Naive thymus-derived CD4-positive, alpha-beta T cell (primary cell): ENCODE results near the gene NPHS2. TPM values are rescaled to one million over a fixed set of nuclear protein-coding genes. Genes with fewer than 3 reads are reported as not detected.

Experiments
- ATAC-seq: fragments of 150-1000 bp; cut with Tn5 transposase; 2 replicates; pipeline ENCODE4 v1.10.0; 2021; ENCODE audit warnings: mild to moderate bottlenecking, moderate library complexity
- CTCF ChIA-PET: fragments of 350-600 bp; sonication (Branson Sonifier 250); formaldehyde crosslinking; loops from one replicate; lab custom pipeline; 2021; ENCODE audit warnings: antibody characterized with exemption; lab: Charles Lee
- POLR2A ChIA-PET: fragments of 350-600 bp; sonication (Branson Sonifier 250); formaldehyde crosslinking; loops from one replicate; lab custom pipeline; 2021; ENCODE audit warnings: antibody characterized with exemption, inconsistent platforms; lab: Charles Lee
- DNase-seq, 9 donors: peaks; one replicate each; pipeline versions ENCODE4 v3.0.0 to v3.0.0-alpha.2; 2020 to 2022; ENCODE audit warnings: mixed read lengths in 1 of 9
- H3K27ac ChIP-seq: one replicate; pipeline ENCODE4 v1.7.0; 2013; ENCODE audit warnings: mild to moderate bottlenecking, low read depth, low read length, moderate library complexity
- H3K27me3 ChIP-seq, 2 donors: one replicate each; pipeline ENCODE4 v1.7.0; 2013; ENCODE audit warnings: low read length in 2 of 2, mild to moderate bottlenecking in 2 of 2, moderate library complexity in 2 of 2; ENCODE audit not compliant: control insufficient read depth in 2 of 2, insufficient read depth in 2 of 2
- H3K36me3 ChIP-seq, 3 experiments: 1 replicate in 2 of 3; 2 replicates in 1 of 3; pipeline ENCODE4 v1.7.0; 2013; ENCODE audit warnings: low read length in 3 of 3, mild to moderate bottlenecking in 3 of 3, moderate library complexity in 1 of 3; ENCODE audit not compliant: insufficient read depth in 3 of 3, control insufficient read depth in 2 of 3
- H3K4me1 ChIP-seq, 2 donors: one replicate each; pipeline ENCODE4 v1.7.0; 2013; ENCODE audit warnings: low read length in 2 of 2, mild to moderate bottlenecking in 2 of 2, moderate library complexity in 1 of 2; ENCODE audit not compliant: control insufficient read depth in 2 of 2, insufficient read depth in 2 of 2
- H3K4me3 ChIP-seq: 2 replicates; pipeline ENCODE4 v1.7.0; 2013; ENCODE audit warnings: mild to moderate bottlenecking, low read length
- H3K9me3 ChIP-seq, 3 experiments: 1 replicate in 2 of 3; 2 replicates in 1 of 3; pipeline ENCODE4 v1.7.0; 2013; ENCODE audit warnings: low read length in 3 of 3; ENCODE audit not compliant: control insufficient read depth in 2 of 3
- H3K27ac Mint-ChIP-seq, 9 donors: one replicate each; pipeline ENCODE4 v1.8.0; 2020 to 2022; ENCODE audit warnings: mixed read lengths in 9 of 9, mild to moderate bottlenecking in 8 of 9, moderate library complexity in 5 of 9, inconsistent platforms in 2 of 9
- H3K27me3 Mint-ChIP-seq, 5 donors: one replicate each; pipeline ENCODE4 v1.8.0; 2021 to 2022; ENCODE audit warnings: mixed read lengths in 5 of 5, mild to moderate bottlenecking in 1 of 5
- H3K36me3 Mint-ChIP-seq, 5 donors: one replicate each; pipeline ENCODE4 v1.8.0; 2020 to 2022; ENCODE audit warnings: mixed read lengths in 5 of 5, mild to moderate bottlenecking in 3 of 5, inconsistent platforms in 1 of 5
- H3K4me1 Mint-ChIP-seq, 7 donors: one replicate each; pipeline ENCODE4 v1.8.0; 2020 to 2022; ENCODE audit warnings: mixed read lengths in 7 of 7, mild to moderate bottlenecking in 3 of 7, inconsistent platforms in 1 of 7
- H3K4me3 Mint-ChIP-seq, 10 donors: one replicate each; pipeline ENCODE4 v1.8.0; 2020 to 2022; ENCODE audit warnings: mild to moderate bottlenecking in 10 of 10, mixed read lengths in 10 of 10, moderate library complexity in 6 of 10, inconsistent platforms in 2 of 10
- H3K9me3 Mint-ChIP-seq, 11 donors: one replicate each; pipeline ENCODE4 v1.8.0; 2020 to 2022; ENCODE audit warnings: mixed read lengths in 11 of 11, mild to moderate bottlenecking in 4 of 11, inconsistent platforms in 1 of 11, moderate library complexity in 1 of 11
- intact Hi-C, 2 donors: fragments of 100-400 bp; cut with micrococcal nuclease; formaldehyde crosslinking; loops; one replicate each; pipeline ENCODE4 v1.15.1; 2023
- polyA plus RNA-seq, 2 donors: library from polyadenylated mRNA; unstranded; fragments of 300-500 nt; fragmentation: Illumina TruSeq; gene quantifications; one replicate each; pipeline ENCODE4 v1.2.3, GENCODE V29; 2021
- total RNA-seq, 6 experiments: library from RNA in 5 of 6; stranded (reverse) in 5 of 6; gene quantifications; 1 replicate in 5 of 6; 2 replicates in 1 of 6; pipeline ENCODE4 v1.2.3 and lab custom pipeline; 2021 to 2026

Gene NPHS2
- not detected for total RNA-seq
- not detected for polyA plus RNA-seq
- total RNA-seq (lab: John Stamatoyannopoulos, UW) = not detected

DNA sequence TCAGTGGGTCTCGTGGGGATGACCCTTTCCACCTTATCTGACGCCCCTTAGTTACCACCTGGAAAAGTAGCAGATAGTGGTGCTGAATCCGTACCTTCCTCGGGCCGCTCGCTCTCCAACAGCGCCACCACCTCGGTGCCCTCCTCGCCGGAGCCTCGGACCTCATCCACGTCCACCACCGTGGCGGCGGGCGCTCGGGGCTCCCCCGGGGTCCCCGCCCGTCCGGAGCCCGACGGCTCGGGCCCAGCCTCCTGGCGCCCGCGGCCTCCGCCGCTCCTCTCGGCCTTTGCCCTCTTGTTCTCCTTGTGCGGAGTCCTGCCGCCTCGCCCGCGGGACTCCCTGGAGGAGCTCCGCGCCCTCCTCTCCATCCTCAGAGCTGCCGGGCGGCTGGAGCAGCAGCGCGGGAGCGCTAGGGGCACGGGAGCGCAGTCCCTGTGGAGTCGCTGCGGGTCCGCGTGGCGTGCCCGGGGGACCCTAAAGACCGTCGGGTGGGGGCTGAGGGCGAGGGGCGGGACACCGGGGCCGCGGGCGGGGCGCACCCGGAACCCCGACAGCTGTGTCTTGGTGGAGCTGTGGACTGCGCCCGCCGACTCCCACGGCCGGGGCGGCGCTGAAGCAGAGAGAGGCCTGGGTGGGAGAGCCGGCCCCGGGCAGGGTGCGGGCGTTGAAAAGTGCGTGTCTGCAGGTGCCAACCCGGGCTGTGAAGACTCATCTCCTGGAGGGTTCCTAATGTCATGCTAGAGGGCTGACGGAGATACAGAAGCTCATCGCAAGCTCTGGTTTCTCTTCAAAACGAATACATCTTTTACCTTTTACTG, at the start of gene NPHS2:
NPHS2 (minus strand) TSS at position 452 of the 818 bp plus-strand sequence; CDS start at position 368, 84 bp downstream.
- Mint-ChIP-seq H3K4me3 (peak within 1 kb of the TSS in 3 of 10 donors; percentile 1 to 14 (median 1)), H3K27ac (no peak within 1 kb of the TSS), H3K36me3 (no peaks in the 10 kb centered on the region), H3K4me1 (peaks cover 0 to 6% (median 5%) of the 10 kb centered on the region in 7 donors), H3K27me3 (peaks cover 48 to 66% (median 60%) of the 10 kb centered on the region in 5 donors), H3K9me3 (peaks cover 0 to 4% (median 0%) of the 10 kb centered on the region in 11 donors)
- ATAC-seq = no peak
- Histone ChIP-seq H3K9me3 (no peaks in the 10 kb centered on the region), H3K27ac (no peak within 1 kb of the TSS), H3K4me1 (no peaks in the 10 kb centered on the region), H3K4me3 (no peak within 1 kb of the TSS), H3K27me3 (peaks cover 0 to 5% of the 10 kb centered on the region in 2 donors), H3K36me3 (no peaks in the 10 kb centered on the region)
- ChIA-PET POLR2A (no interaction called here), CTCF (no interaction called here)
- DNase-seq = no peak
- intact Hi-C loops = no loop called here

DNA sequence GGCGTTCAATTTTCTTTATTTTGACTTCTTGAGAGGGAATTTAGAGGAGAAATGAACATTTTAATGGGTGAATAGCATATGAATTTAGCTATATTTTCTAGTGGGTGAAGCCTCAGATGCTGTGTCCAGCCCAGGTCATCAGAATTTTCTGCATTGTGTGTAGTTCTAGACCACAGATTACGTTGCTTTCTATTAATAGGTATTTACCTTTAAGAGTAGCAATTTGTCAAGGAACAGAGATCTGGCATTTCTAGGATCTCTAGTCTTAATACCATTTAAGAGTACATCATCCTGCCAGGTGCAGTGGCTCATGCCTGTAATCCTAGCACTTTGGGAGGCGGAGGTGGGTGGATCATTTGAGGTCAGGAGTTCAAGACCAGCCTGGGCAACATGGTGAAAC, 36.6 kb upstream of the NPHS2 start:
- no peaks in the 10 kb centered on the region for H3K36me3 Mint-ChIP-seq
- POLR2A ChIA-PET = no interaction called here

DNA sequence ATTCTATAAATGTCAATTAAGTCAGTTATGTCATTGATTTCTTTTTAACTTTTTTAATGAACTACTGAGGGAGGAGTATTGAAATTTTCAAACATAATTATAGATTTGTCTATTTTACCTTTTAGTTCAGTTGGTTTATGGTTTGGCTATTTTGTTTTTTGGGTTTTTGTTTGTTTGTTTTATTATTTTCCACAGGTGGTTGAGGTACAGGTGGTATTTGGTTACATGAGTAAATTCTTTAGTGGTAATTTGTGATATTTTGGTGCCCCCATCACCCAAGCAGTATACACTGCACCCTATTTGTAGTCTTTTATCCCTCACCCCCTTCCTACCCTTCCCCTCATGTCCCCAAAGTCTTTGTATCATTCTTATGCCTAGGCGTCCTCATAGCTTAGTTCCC, 25.3 kb upstream of the NPHS2 start:
- ChIA-PET CTCF (no interaction called here), POLR2A (no interaction called here)
- Histone ChIP-seq H3K4me3 (no peak overlapping the region), H3K27ac (no peak overlapping the region), H3K4me1 (no peaks in the 10 kb centered on the region), H3K27me3 (no peaks in the 10 kb centered on the region), H3K9me3 (no peaks in the 10 kb centered on the region), H3K36me3 (no peaks in the 10 kb centered on the region)
- H3K36me3 Mint-ChIP-seq = no peaks in the 10 kb centered on the region
- no peak for DNase-seq
- H3K27ac Mint-ChIP-seq = no peak overlapping the region
- no peak for ATAC-seq
- H3K27me3 Mint-ChIP-seq = peaks cover 10 to 46% (median 29%) of the 10 kb centered on the region in 5 donors
- H3K4me3 Mint-ChIP-seq = no peak overlapping the region
- intact Hi-C loops = no loop called here
- no peaks in the 10 kb centered on the region for H3K4me1 Mint-ChIP-seq
- peaks cover 0 to 13% (median 0%) of the 10 kb centered on the region in 11 donors for H3K9me3 Mint-ChIP-seq

More for the DNA sequence above, 36.6 kb upstream of the NPHS2 start:
- H3K4me3 ChIP-seq = no peak overlapping the region
- CTCF ChIA-PET = no interaction called here
- Mint-ChIP-seq H3K4me1 (no peaks in the 10 kb centered on the region), H3K27me3 (peaks cover 5 to 50% (median 37%) of the 10 kb centered on the region in 5 donors), H3K4me3 (no peak overlapping the region), H3K27ac (no peak overlapping the region), H3K9me3 (no peaks in the 10 kb centered on the region)
- ATAC-seq (no peak), DNase-seq (no peak)
- H3K27ac ChIP-seq = no peak overlapping the region
- intact Hi-C loops = no loop called here
- no peaks in the 10 kb centered on the region for H3K27me3 ChIP-seq
- H3K4me1 ChIP-seq = no peaks in the 10 kb centered on the region
- H3K36me3 ChIP-seq = no peaks in the 10 kb centered on the region
- no peaks in the 10 kb centered on the region for H3K9me3 ChIP-seq

DNA sequence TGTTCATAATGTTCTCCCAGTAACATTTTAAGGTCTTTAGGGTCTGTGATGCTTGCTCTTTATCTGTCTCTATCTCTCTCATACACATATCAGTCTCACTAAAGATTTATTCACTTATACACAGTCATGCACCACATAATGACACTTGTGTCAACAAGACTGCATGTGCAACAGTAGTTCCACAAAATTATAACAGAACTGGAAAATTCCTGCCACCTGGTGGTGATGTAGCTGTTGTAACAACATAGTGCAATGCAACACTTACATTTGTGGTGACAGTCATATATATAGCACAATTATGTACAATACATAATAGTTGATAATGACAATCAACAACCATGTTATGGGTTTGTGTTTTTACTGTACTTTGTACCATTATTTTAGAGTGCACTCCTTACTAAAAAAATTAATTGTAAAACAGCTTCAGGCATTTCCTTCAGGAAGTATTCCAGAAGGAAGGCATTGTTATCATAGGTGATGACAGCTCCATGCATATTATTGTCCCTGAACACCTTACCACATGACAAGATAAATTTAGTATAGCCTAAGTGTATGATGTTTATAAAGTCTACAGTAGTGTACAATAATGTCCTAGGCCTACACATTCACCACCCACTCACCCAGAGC, 24.0 kb upstream of the NPHS2 start:
- Histone ChIP-seq H3K4me3 (no peak overlapping the region), H3K36me3 (no peaks in the 10 kb centered on the region), H3K4me1 (no peaks in the 10 kb centered on the region), H3K9me3 (no peaks in the 10 kb centered on the region), H3K27ac (no peak overlapping the region), H3K27me3 (no peaks in the 10 kb centered on the region)
- DNase-seq (peak in 1 of 9 donors; percentile 3), ATAC-seq (peak; percentile 29)
- intact Hi-C loops = loop anchor here in 1 of 2 donors (2.0 kb wide), 1 partner anchor 519 kb away; no protein-coding TSS in a partner anchor
- Mint-ChIP-seq H3K27me3 (peaks cover 12 to 47% (median 26%) of the 10 kb centered on the region in 5 donors), H3K27ac (no peak overlapping the region), H3K36me3 (no peaks in the 10 kb centered on the region), H3K9me3 (peaks cover 0 to 13% (median 0%) of the 10 kb centered on the region in 11 donors), H3K4me3 (no peak overlapping the region), H3K4me1 (no peaks in the 10 kb centered on the region)
- ChIA-PET POLR2A (no interaction called here), CTCF (interaction anchor here (0.7 kb wide), 1 partner anchor 1301 kb away, joined by 3 read pairs; no protein-coding TSS in a partner anchor)

DNA sequence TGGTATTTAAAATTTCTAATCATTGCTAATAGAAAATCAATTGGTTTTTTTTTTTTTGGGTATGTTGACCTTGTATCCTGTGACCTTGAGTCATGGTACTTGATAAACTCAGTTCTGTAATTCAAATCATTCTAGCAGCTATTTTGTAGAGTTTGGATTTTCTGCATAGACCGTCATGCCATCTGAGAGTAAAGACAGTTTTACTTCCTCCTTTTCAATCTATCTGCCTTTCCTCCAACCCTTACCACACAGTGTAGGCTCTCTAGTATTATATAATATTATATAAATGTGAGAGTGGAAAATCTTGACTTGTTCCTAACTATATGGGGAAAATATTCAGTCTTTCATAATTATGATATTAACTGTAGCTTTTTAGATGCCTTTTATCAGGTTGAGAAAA, 22.9 kb upstream of the NPHS2 start:
- Histone ChIP-seq H3K27ac (no peak overlapping the region), H3K4me1 (no peaks in the 10 kb centered on the region), H3K36me3 (no peaks in the 10 kb centered on the region), H3K9me3 (no peaks in the 10 kb centered on the region), H3K4me3 (no peak overlapping the region), H3K27me3 (no peaks in the 10 kb centered on the region)
- H3K27me3 Mint-ChIP-seq = peaks cover 13 to 54% (median 28%) of the 10 kb centered on the region in 5 donors
- H3K27ac Mint-ChIP-seq = no peak overlapping the region
- ATAC-seq (no peak), DNase-seq (no peak)
- POLR2A ChIA-PET = no interaction called here
- peaks cover 0 to 7% (median 0%) of the 10 kb centered on the region in 11 donors for H3K9me3 Mint-ChIP-seq
- no peaks in the 10 kb centered on the region for H3K36me3 Mint-ChIP-seq
- CTCF ChIA-PET = no interaction called here
- H3K4me3 Mint-ChIP-seq = no peak overlapping the region
- no peaks in the 10 kb centered on the region for H3K4me1 Mint-ChIP-seq
- intact Hi-C loops = loop anchor here in 1 of 2 donors (2.0 kb wide), 1 partner anchor 518 kb away; no protein-coding TSS in a partner anchor

DNA sequence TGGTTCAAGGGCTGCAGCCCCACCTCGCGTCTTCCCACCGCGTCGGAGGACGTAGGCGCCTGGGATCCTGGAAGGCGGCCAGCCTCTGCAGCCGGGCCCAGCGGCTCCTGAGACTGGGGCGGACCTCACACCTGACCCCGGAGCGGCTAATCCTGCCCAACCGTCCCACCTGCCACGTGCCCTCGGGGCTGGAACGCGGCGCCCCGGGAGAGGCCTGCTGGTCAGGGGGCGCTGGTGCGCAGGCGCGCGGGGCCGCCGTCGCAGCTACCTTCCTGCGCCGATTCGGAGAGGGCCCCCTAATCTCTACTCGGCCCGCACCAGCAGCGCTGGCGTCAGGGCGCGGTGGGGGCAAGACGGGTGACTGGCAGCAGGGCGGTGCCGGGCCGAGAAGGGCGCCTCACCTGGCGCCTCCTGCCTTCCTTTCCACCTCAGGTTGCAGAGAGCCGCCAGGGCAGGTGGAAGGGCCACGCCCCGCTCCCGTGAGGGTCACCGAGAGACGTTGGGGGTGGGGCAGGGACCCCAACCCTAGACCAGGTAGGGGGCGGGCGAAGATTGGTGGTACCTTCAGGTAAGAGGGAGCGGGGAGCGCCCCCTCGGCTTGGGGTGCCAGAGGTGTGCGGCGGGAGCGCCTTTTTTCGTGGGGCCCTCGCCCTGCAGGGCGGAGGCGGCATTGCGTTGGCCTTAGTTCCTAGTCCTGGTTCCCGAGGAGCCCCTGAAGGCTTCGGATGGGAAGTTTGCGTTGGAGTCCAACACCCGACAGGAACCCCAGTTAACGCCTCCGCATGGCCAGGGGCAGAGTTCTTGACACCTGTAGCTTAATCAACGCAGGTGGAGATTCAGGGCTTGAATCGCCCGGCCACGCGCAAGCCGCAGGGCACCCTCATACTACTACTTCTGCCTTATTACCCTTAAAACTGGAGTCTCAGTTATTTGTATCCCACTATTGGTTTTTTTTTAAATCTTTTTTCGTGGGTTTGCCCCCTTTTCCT, 16.1 kb upstream of the NPHS2 start, which contains the start of gene TDRD5:
TDRD5 (plus strand) TSS at position 241 of the 989 bp plus-strand sequence. CDS start 784 bp downstream, outside the sequence.
- ATAC-seq (no peak), DNase-seq (no peak)
- CTCF ChIA-PET = no interaction called here
- H3K36me3 Mint-ChIP-seq = peaks cover 0 to 5% (median 0%) of the 10 kb centered on the region in 5 donors
- H3K27ac Mint-ChIP-seq = no peak within 1 kb of the TSS
- peak within 1 kb of the TSS in 2 of 10 donors; percentile 12 to 47 for H3K4me3 Mint-ChIP-seq
- H3K4me1 Mint-ChIP-seq = peaks cover 0 to 2% (median 0%) of the 10 kb centered on the region in 7 donors
- peaks cover 46 to 70% (median 60%) of the 10 kb centered on the region in 5 donors for H3K27me3 Mint-ChIP-seq
- intact Hi-C loops = no loop called here
- peaks cover 0 to 9% (median 0%) of the 10 kb centered on the region in 11 donors for H3K9me3 Mint-ChIP-seq
- Histone ChIP-seq H3K27ac (no peak within 1 kb of the TSS), H3K4me1 (no peaks in the 10 kb centered on the region), H3K36me3 (no peaks in the 10 kb centered on the region), H3K9me3 (no peaks in the 10 kb centered on the region), H3K4me3 (no peak within 1 kb of the TSS), H3K27me3 (no peaks in the 10 kb centered on the region)
- POLR2A ChIA-PET = no interaction called here
